Gastrocnemius medialis (tissue), 4 donors: ENCODE data around the gene MXI1. TPM values are rescaled to one million over a fixed set of nuclear protein-coding genes. Genes with fewer than 3 reads are reported as not detected.

Source experiments
- ATAC-seq, 2 donors: fragments of 150-250 bp; one replicate each; pipeline ENCODE4 v1.9.1; 2016
- DNase-seq, 2 donors: peaks; one replicate each; pipeline ENCODE4 v3.0.0-alpha.2; 2019
- H3K27ac ChIP-seq, 4 donors: fragments of 200-600 bp; sonication (generic); 1 replicate in 1 of 4; 2 replicates in 3 of 4; pipeline ENCODE4 v1.5.1; 2016 to 2018; ENCODE audit warnings: mild to moderate bottlenecking in 2 of 4, moderate library complexity in 1 of 4
- H3K27me3 ChIP-seq, 3 donors: fragments of 200-600 bp; sonication (generic) in 2 of 3; 1 replicate in 1 of 3; 2 replicates in 2 of 3; pipeline versions ENCODE4 v1.5.1 to v1.6.0; 2016 to 2019; ENCODE audit warnings: mild to moderate bottlenecking in 1 of 3, moderate library complexity in 1 of 3
- H3K36me3 ChIP-seq, 2 donors: fragments of 200-600 bp; sonication (generic) in 1 of 2; one replicate each; pipeline ENCODE4 v1.5.1; 2017 to 2018
- H3K4me1 ChIP-seq, 2 donors: fragments of 200-600 bp; sonication (generic) in 1 of 2; one replicate each; pipeline ENCODE4 v1.5.1; 2016 to 2017; ENCODE audit warnings: mild to moderate bottlenecking in 2 of 2
- H3K4me3 ChIP-seq, 4 donors: fragments of 200-600 bp; sonication (generic) in 3 of 4; 1 replicate in 1 of 4; 2 replicates in 3 of 4; pipeline ENCODE4 v1.5.1; 2016 to 2019; ENCODE audit warnings: mild to moderate bottlenecking in 2 of 4
- H3K9me3 ChIP-seq, 3 donors: fragments of 200-600 bp; sonication (generic) in 2 of 3; 1 replicate in 1 of 3; 2 replicates in 2 of 3; pipeline ENCODE4 v1.5.1; 2016 to 2019
- POLR2A ChIP-seq, 2 donors: fragments of 450-650 bp; IDR thresholded peaks; one replicate each; pipeline ENCODE4 v1.6.1; 2017; ENCODE audit warnings: antibody characterized with exemption in 2 of 2, mild to moderate bottlenecking in 2 of 2, moderate library complexity in 2 of 2
- in situ Hi-C, 4 donors: fragments of 200-750 bp; cut with MboI; loops; one replicate each; pipeline versions ENCODE4 v1.15.0 to v1.8.0; 2017; ENCODE audit warnings: low sequenced_read_pairs in 4 of 4
- intact Hi-C: fragments of 100-400 bp; cut with DNase I; formaldehyde crosslinking; loops from one replicate; pipeline ENCODE4 v1.15.1; 2023; ENCODE audit warnings: low total_unique reads
- total RNA-seq, 4 donors: library from RNA; depleted of rRNA; stranded (reverse); fragments of >200 nt; gene quantifications; one replicate each; pipeline versions ENCODE4 v1.1.0 to v1.2.3, GENCODE V29; 2016
- TF ChIP-seq, protein P1 (sequence below), 5 experiments: fragments of 450-650 bp in 3 of 5; fragments of 200-600 bp in 2 of 5; sonication (generic) in 2 of 5; IDR thresholded peaks in 4 of 5; conservative IDR thresholded peaks in 1 of 5; 1 replicate in 4 of 5; 2 replicates in 1 of 5; pipeline ENCODE4 v1.5.1; 2016 to 2019; ENCODE audit warnings: antibody characterized with exemption in 5 of 5, mild to moderate bottlenecking in 3 of 5, moderate library complexity in 3 of 5

Gene MXI1
- total RNA-seq, 4 donors from 2014 or later: 35.9 to 67.8 (median 53.9) TPM

DNA sequence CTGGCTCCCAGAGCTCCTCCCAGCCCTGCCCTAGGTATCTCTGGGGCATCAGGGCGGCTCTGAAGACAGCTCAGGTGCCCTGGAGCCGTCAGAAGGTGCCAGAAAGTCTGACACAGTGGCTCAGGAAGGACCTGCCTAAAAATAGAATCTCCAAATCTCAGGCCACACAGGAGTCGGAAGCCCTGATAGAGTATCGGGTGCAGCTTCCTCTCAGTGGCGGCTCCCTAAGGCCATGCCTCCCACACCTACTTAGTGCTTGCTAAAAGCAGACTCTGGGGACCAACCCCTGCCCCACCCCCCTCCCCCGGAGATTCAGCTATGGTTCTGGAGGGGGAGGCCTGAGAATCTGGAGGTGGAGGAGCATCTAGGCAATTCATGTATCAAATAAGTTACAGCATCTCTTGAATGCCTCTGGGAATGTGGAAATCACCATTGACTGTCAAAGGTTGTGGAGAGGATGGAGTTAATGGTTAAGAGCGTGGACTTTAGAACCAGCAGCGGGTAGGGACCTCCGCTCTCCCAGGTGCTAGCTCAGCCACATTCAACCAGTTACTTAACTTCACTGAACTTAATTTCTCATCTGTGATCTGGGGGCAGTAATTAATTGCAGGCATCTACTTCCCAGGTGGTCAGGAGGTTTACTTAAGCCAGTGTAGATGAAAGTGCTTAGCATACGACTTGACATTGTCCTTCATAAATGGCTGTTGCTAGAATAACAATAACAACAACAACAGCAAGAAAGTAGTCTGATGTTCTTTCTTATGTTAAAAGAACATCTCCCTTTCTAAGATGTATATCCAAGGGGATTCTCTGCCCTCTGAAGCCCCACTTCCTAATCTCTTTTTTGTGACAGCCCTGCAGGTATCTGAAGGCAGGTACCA, 38.6 kb upstream of the MXI1 start:
- TF ChIP-seq, protein P1, sequence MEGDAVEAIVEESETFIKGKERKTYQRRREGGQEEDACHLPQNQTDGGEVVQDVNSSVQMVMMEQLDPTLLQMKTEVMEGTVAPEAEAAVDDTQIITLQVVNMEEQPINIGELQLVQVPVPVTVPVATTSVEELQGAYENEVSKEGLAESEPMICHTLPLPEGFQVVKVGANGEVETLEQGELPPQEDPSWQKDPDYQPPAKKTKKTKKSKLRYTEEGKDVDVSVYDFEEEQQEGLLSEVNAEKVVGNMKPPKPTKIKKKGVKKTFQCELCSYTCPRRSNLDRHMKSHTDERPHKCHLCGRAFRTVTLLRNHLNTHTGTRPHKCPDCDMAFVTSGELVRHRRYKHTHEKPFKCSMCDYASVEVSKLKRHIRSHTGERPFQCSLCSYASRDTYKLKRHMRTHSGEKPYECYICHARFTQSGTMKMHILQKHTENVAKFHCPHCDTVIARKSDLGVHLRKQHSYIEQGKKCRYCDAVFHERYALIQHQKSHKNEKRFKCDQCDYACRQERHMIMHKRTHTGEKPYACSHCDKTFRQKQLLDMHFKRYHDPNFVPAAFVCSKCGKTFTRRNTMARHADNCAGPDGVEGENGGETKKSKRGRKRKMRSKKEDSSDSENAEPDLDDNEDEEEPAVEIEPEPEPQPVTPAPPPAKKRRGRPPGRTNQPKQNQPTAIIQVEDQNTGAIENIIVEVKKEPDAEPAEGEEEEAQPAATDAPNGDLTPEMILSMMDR (IDR thresholded peaks at IDR 0.05 in 4 of 5, conservative IDR thresholded peaks at IDR 0.05 in 1 of 5): no peak
- no peak for TF ChIP-seq POLR2A (IDR thresholded peaks at IDR 0.05)
- Histone ChIP-seq H3K27me3 (peaks cover 29 to 44% (median 33%) of the 10 kb centered on the region in 3 donors), H3K4me3 (no peak overlapping the region), H3K4me1 (peaks cover 6 to 10% of the 10 kb centered on the region in 2 donors), H3K27ac (no peak overlapping the region), H3K9me3 (no peaks in the 10 kb centered on the region), H3K36me3 (no peaks in the 10 kb centered on the region)
- ATAC-seq (no peak), DNase-seq (no peak)
- intact Hi-C loops (no loop called here), in situ Hi-C loops (no loop called here)

DNA sequence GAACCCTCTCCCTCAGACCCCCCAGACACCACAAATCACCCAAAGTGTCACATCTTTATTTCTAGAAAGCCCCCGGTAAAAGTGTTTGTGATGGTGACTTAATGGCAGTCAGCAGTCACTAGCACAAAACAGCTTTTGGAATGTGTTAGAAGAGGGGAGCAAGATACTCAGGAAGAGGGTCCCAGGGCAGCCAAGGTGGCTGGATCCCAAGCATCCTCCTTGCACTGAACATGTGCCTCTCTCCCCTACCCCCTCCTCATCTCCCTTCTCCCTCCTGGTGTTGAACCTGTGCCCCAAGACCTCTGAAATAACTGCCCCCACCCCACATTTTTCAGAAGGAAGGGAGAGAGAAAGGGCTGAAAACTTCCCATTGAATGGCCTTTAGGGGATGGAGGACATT, 37.8 kb upstream of the MXI1 start:
- ATAC-seq (no peak), DNase-seq (no peak)
- Histone ChIP-seq H3K4me3 (no peak overlapping the region), H3K4me1 (peaks cover 6 to 10% of the 10 kb centered on the region in 2 donors), H3K9me3 (no peaks in the 10 kb centered on the region), H3K36me3 (no peaks in the 10 kb centered on the region), H3K27me3 (peaks cover 29 to 44% (median 33%) of the 10 kb centered on the region in 3 donors), H3K27ac (no peak overlapping the region)
- intact Hi-C loops: no loop called here
- TF ChIP-seq, protein P1 (IDR thresholded peaks at IDR 0.05 in 4 of 5, conservative IDR thresholded peaks at IDR 0.05 in 1 of 5): no peak
- TF ChIP-seq POLR2A (IDR thresholded peaks at IDR 0.05): no peak
- in situ Hi-C loops: no loop called here

DNA sequence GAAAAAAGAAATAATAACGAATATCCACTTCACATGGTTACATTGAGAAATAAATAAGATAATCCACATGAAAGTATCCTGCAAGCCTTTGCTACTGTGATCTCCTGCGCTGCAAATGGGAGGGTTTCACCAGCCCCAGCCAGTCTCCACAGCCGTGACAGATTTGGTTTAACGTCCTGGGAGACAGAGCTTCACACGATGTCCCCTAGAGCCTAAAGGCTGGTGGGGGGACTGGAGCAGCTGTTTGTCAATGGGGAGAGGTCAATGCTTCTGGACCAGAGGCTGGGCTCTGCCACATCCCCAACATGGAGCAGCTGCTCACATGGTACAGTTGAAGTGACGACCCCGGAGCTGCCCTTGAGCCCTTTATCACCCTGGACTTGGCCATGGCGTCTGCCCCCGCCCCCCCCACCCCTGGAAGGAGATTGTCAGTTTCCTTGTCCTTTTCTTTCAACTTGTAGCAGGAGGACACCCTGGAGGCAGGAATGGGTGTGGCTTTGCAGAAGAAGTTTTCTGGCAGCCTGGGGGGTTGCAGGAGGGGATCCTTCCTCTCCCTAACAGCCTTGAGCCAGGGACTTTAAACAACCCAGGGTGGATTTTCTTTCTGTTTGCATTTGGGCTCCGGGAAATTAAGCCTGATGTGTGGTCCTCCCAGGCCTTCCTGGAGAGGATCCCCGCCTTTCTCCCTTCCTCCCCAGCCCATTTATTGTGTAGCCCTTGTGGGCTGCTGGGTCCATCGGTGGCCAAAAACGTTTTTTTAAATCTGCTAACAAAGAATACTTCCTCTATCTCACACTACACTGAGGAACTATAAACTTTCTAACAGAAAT, 37.0 kb upstream of the MXI1 start:
- Histone ChIP-seq H3K27ac (no peak overlapping the region), H3K36me3 (no peaks in the 10 kb centered on the region), H3K27me3 (peaks cover 29 to 44% (median 33%) of the 10 kb centered on the region in 3 donors), H3K9me3 (no peaks in the 10 kb centered on the region), H3K4me1 (peaks cover 6 to 10% of the 10 kb centered on the region in 2 donors), H3K4me3 (no peak overlapping the region)
- intact Hi-C loops: no loop called here
- ATAC-seq: no peak
- no peak for DNase-seq
- TF ChIP-seq, protein P1 (IDR thresholded peaks at IDR 0.05 in 4 of 5, conservative IDR thresholded peaks at IDR 0.05 in 1 of 5): no peak
- no peak for TF ChIP-seq POLR2A (IDR thresholded peaks at IDR 0.05)
- in situ Hi-C loops: no loop called here

DNA sequence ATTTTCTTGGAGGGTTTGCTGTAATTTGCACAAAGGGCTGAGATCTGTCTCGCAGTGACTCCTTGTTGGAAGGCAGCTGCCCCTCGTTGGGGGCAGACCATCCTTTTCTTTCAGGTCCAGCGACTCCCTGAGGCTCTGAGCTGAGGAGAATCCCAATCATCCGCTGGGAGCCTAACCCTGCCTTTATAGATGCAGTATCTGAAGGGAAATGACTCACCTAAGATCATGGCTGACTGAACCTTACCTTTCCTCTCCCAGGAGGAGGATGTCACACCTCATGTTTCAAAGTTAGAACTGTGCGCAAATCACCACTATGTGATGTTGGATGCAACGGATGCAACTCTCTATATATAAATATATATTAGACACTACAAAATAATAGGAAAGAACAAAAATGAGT, 36.4 kb upstream of the MXI1 start:
- DNase-seq (no peak), ATAC-seq (no peak)
- TF ChIP-seq, protein P1 (IDR thresholded peaks at IDR 0.05 in 4 of 5, conservative IDR thresholded peaks at IDR 0.05 in 1 of 5): no peak
- TF ChIP-seq POLR2A (IDR thresholded peaks at IDR 0.05): no peak
- Histone ChIP-seq H3K9me3 (no peaks in the 10 kb centered on the region), H3K36me3 (no peaks in the 10 kb centered on the region), H3K4me1 (peaks cover 6 to 10% of the 10 kb centered on the region in 2 donors), H3K27me3 (peaks cover 29 to 39% (median 30%) of the 10 kb centered on the region in 3 donors), H3K27ac (no peak overlapping the region), H3K4me3 (no peak overlapping the region)
- in situ Hi-C loops: no loop called here
- intact Hi-C loops: no loop called here
